Vagina (tissue), 2 donors: ENCODE results near the gene COL9A3. TPM values are rescaled to one million over a fixed set of nuclear protein-coding genes. Genes with fewer than 3 reads are reported as not detected.

Source experiments
- DNase-seq, 2 donors: peaks; one replicate each; pipeline ENCODE4 v3.0.0-alpha.2; 2017; ENCODE audit errors: extremely low spot score in 2 of 2
- H3K27ac ChIP-seq: fragments of 200-600 bp; sonication (generic); one replicate; pipeline ENCODE4 v1.5.1; 2019
- H3K27me3 ChIP-seq: fragments of 200-600 bp; sonication (generic); one replicate; pipeline ENCODE4 v1.5.1; 2019
- H3K36me3 ChIP-seq, 2 donors: fragments of 200-600 bp; sonication (generic); one replicate each; pipeline ENCODE4 v1.5.1; 2017 to 2019
- H3K4me1 ChIP-seq: fragments of 200-600 bp; sonication (generic); one replicate; pipeline ENCODE4 v1.5.1; 2019
- H3K4me3 ChIP-seq, 2 donors: fragments of 200-600 bp; sonication (generic); 1 replicate in 1 of 2; 2 replicates in 1 of 2; pipeline ENCODE4 v1.5.1; 2016 to 2019
- H3K9me3 ChIP-seq: fragments of 200-600 bp; sonication (generic); one replicate; pipeline ENCODE4 v1.5.1; 2019
- POLR2A ChIP-seq, 2 donors: fragments of 450-650 bp; IDR thresholded peaks; one replicate each; pipeline ENCODE4 v1.6.1; 2017; ENCODE audit warnings: antibody characterized with exemption in 2 of 2, mild to moderate bottlenecking in 2 of 2, moderate library complexity in 2 of 2
- POLR2AphosphoS5 ChIP-seq, 2 donors: sonication (generic); formaldehyde crosslinking; IDR thresholded peaks; one replicate each; pipeline ENCODE4 v1.9.0; 2017; ENCODE audit warnings: antibody characterized with exemption in 2 of 2, mild to moderate bottlenecking in 2 of 2, low read depth in 1 of 2; ENCODE audit not compliant: insufficient read depth in 1 of 2
- intact Hi-C: fragments of 100-400 bp; cut with DNase I; formaldehyde crosslinking; loops from one replicate; pipeline ENCODE4 v1.15.1; 2023
- total RNA-seq: library from RNA; depleted of rRNA; stranded (reverse); fragments of >200 nt; gene quantifications from one replicate; pipeline ENCODE4 v1.2.3, GENCODE V29; 2016
- TF ChIP-seq, protein P1 (sequence below), 3 experiments: fragments of 450-650 bp in 2 of 3; fragments of 200-600 bp in 1 of 3; sonication (generic) in 1 of 3; IDR thresholded peaks; one replicate each; pipeline ENCODE4 v1.5.1; 2017 to 2019; ENCODE audit warnings: antibody characterized with exemption in 3 of 3, mild to moderate bottlenecking in 2 of 3, moderate library complexity in 2 of 3

The COL9A3 gene
- total RNA-seq, 1 donor from 2014 or later, result 1.2 TPM

DNA sequence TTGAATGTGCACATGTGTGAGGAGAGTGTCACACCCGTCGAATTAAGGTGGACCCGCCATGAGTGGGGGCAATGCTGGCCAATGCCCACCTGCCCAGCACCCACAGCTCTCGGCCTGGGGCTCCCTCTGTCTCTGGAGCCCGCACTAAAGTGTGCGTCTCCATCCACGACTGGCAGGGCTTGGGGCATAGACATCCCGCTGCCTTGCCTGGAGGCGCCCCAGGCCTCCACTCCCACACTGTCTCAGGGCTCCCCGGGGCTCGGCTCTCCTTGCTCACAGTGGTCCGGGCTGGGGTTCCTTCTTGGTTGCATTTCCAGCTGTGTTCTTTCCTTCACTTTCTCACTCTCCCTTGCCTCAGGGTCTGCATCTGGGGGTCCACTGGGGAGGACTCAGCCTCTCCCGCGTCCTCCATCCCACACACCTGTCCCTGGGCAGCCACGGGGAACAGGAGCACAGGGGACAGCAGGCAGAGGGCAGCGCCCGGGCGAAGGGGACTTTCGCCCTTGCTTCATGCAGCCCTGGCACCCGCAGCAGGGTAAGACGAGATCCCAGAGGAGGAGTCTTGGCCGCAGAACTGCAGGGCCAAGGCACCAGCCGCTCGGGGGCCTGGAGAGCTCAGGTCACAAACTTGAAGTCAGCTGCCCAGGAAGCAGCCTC is 40.7 kb upstream of the COL9A3 start:
- no peak overlapping the region for H3K27ac ChIP-seq
- H3K4me3 ChIP-seq, result no peak overlapping the region
- DNase-seq, result no peak
- intact Hi-C loops, result no loop called here
- H3K27me3 ChIP-seq, result no peaks in the 10 kb centered on the region
- no peaks in the 10 kb centered on the region for H3K36me3 ChIP-seq
- TF ChIP-seq, protein P1, sequence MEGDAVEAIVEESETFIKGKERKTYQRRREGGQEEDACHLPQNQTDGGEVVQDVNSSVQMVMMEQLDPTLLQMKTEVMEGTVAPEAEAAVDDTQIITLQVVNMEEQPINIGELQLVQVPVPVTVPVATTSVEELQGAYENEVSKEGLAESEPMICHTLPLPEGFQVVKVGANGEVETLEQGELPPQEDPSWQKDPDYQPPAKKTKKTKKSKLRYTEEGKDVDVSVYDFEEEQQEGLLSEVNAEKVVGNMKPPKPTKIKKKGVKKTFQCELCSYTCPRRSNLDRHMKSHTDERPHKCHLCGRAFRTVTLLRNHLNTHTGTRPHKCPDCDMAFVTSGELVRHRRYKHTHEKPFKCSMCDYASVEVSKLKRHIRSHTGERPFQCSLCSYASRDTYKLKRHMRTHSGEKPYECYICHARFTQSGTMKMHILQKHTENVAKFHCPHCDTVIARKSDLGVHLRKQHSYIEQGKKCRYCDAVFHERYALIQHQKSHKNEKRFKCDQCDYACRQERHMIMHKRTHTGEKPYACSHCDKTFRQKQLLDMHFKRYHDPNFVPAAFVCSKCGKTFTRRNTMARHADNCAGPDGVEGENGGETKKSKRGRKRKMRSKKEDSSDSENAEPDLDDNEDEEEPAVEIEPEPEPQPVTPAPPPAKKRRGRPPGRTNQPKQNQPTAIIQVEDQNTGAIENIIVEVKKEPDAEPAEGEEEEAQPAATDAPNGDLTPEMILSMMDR (IDR thresholded peaks at IDR 0.05), result no peak
- TF ChIP-seq POLR2A (IDR thresholded peaks at IDR 0.05) (no peak), POLR2AphosphoS5 (IDR thresholded peaks at IDR 0.05; ENCODE audit: insufficient read depth in 1 of 2, low read depth in 1 of 2) (no peak)
- H3K4me1 ChIP-seq, result no peaks in the 10 kb centered on the region
- H3K9me3 ChIP-seq, result no peaks in the 10 kb centered on the region

DNA sequence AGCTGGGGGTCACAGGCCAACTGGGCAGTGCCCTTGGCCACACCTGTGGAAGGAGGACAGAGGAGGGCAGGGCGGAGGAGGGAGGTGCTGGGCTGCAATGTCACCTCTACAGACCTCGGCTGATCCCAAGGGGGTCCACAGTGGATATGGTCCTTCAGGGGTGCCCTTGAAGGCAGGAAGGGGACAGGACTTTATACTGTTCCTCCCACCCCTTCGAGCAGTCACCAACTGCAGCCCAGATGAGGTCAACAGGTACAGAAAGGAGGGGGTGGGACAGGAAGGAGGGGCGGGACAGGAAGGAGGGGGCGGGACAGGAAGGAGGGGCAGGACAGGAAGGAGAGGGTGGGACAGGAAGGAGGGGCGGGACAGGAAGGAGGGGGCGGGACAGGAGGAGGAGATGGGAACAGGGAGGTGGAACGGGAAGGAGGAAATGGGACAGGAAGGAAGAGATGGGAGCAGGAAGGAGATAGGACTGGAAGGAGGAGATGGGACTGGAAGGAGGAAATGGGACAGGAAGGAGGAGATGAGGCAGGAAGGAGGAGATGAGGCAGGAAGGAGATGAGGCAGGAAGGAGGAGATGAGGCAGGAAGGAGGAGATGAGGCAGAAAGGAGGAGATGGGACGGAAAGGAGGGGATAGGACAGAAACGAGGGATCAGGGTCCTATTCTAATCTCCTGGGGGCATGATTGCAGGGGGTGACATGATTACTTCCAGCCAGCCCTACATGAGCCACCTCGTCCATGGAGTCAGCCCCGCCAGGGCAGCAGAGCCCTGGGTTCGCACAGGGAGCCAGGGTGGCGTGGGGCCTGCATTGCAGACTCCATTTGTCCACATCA is 39.9 kb upstream of the COL9A3 start:
- Histone ChIP-seq H3K27me3 (no peaks in the 10 kb centered on the region), H3K9me3 (no peaks in the 10 kb centered on the region), H3K36me3 (no peaks in the 10 kb centered on the region), H3K4me1 (no peaks in the 10 kb centered on the region), H3K27ac (no peak overlapping the region), H3K4me3 (no peak overlapping the region)
- no peak for DNase-seq
- no peak for TF ChIP-seq POLR2AphosphoS5 (IDR thresholded peaks at IDR 0.05; ENCODE audit: insufficient read depth in 1 of 2, low read depth in 1 of 2)
- no peak for TF ChIP-seq POLR2A (IDR thresholded peaks at IDR 0.05)
- TF ChIP-seq, protein P1 (IDR thresholded peaks at IDR 0.05), result no peak
- intact Hi-C loops, result no loop called here

DNA sequence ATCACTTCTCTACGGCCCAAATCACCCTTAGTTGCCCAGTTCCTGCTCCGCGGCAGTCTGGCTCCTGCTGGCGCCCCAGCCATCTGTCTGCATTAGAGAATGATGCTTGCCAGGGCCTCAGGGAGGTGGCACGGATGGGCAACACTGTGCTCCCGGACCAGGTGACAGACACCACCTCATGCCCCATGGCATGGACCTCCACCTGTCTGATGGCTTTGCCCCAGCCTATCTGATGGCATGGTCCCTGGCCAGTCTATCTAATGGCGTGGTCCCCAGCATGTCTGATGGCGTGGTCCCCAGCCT is 39.4 kb upstream of the COL9A3 start:
- H3K4me1 ChIP-seq, result no peaks in the 10 kb centered on the region
- no peak for DNase-seq
- H3K4me3 ChIP-seq, result no peak overlapping the region
- intact Hi-C loops, result no loop called here
- no peaks in the 10 kb centered on the region for H3K9me3 ChIP-seq
- no peaks in the 10 kb centered on the region for H3K36me3 ChIP-seq
- TF ChIP-seq POLR2AphosphoS5 (IDR thresholded peaks at IDR 0.05; ENCODE audit: insufficient read depth in 1 of 2, low read depth in 1 of 2) (no peak), POLR2A (IDR thresholded peaks at IDR 0.05) (no peak)
- TF ChIP-seq, protein P1 (IDR thresholded peaks at IDR 0.05), result no peak
- H3K27me3 ChIP-seq, result no peaks in the 10 kb centered on the region
- no peak overlapping the region for H3K27ac ChIP-seq

DNA sequence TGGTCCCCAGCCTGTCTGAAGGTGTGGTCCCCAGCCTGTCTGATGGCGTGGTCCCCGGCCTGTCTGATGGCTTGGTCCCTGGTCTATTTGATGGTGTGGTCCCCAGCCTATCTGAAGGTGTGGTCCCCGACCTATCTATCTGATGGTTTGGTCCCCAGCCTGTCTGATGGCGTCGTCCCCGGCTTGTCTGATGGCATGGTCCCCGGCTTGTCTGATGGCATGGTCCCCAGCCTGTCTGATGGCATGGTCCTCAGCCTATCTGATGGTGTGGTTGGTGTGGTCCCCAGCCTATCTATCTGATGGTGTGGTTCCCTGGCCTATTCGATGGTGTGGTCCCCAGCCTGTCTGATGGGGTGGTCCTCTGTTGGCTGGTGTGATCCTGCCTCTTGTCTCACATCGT is 38.8 kb upstream of the COL9A3 start:
- Histone ChIP-seq H3K4me3 (no peak overlapping the region), H3K36me3 (no peaks in the 10 kb centered on the region), H3K4me1 (no peaks in the 10 kb centered on the region), H3K9me3 (no peaks in the 10 kb centered on the region), H3K27me3 (no peaks in the 10 kb centered on the region), H3K27ac (no peak overlapping the region)
- DNase-seq, result no peak
- intact Hi-C loops, result no loop called here
- TF ChIP-seq, protein P1 (IDR thresholded peaks at IDR 0.05), result no peak
- TF ChIP-seq POLR2A (IDR thresholded peaks at IDR 0.05) (no peak), POLR2AphosphoS5 (IDR thresholded peaks at IDR 0.05; ENCODE audit: insufficient read depth in 1 of 2, low read depth in 1 of 2) (no peak)
